WTC11 (cell line): ENCODE measurements around the gene ATP13A4.

Source experiments
- ATF2 ChIP-seq: sonication (generic); formaldehyde crosslinking; IDR thresholded peaks from 2 replicates; pipeline ENCODE4 v1.8.1; 2022; ENCODE audit warnings: low read depth, missing genetic modification reagents, borderline replicate concordance
- ATF3 ChIP-seq: sonication (generic); formaldehyde crosslinking; conservative IDR thresholded peaks from 2 replicates; pipeline ENCODE4 v1.8.1; 2022; ENCODE audit warnings: mild to moderate bottlenecking, missing genetic modification reagents
- CTCF ChIP-seq: fragments of 200-600 bp; IDR thresholded peaks from 2 replicates; pipeline ENCODE4 v1.8.0; 2022; ENCODE audit warnings: antibody characterized with exemption
- E2F1 ChIP-seq: sonication (generic); formaldehyde crosslinking; IDR thresholded peaks from 2 replicates; pipeline ENCODE4 v1.8.0; 2022; ENCODE audit warnings: mild to moderate bottlenecking, missing genetic modification reagents
- ELF4 ChIP-seq: sonication (generic); formaldehyde crosslinking; IDR thresholded peaks from 2 replicates; pipeline ENCODE4 v1.8.1; 2022; ENCODE audit warnings: low read depth, mild to moderate bottlenecking, moderate library complexity, missing genetic modification reagents
- ESRRA ChIP-seq: sonication (generic); formaldehyde crosslinking; IDR thresholded peaks from 2 replicates; pipeline ENCODE4 v1.8.1; 2022; ENCODE audit warnings: mild to moderate bottlenecking, missing genetic modification reagents, borderline replicate concordance
- JAZF1 ChIP-seq: fragments of 250-450 bp; sonication (Bioruptor Pico); IDR thresholded peaks from 2 replicates; pipeline ENCODE4 v1.9.0; 2021; ENCODE audit warnings: moderate library complexity, mild to moderate bottlenecking, inconsistent platforms
- MYBL2 ChIP-seq: sonication (generic); formaldehyde crosslinking; IDR thresholded peaks from 2 replicates; pipeline ENCODE4 v1.8.1; 2023; ENCODE audit warnings: mild to moderate bottlenecking, moderate library complexity, missing genetic modification reagents
- NFE2L1 ChIP-seq: sonication (generic); formaldehyde crosslinking; IDR thresholded peaks from 2 replicates; pipeline ENCODE4 v1.8.1; 2023; ENCODE audit warnings: missing genetic modification reagents
- PRDM15 ChIP-seq: sonication (generic); formaldehyde crosslinking; IDR thresholded peaks from 2 replicates; pipeline ENCODE4 v1.8.0; 2022; ENCODE audit warnings: missing genetic modification reagents
- ZNF423 ChIP-seq: fragments of 250-450 bp; sonication (Bioruptor Pico); IDR thresholded peaks from 2 replicates; pipeline ENCODE4 v2.1.2; 2022; ENCODE audit warnings: mild to moderate bottlenecking, moderate library complexity

- TF ChIP-seq E2F1 (CRISPR knock-in tag) (no peak), CTCF (no peak), ELF4 (CRISPR knock-in tag) (no peak), ATF2 (CRISPR knock-in tag) (no peak), ZNF423 (CRISPR knock-in tag) (no peak), JAZF1 (CRISPR knock-in tag) (no peak), NFE2L1 (CRISPR knock-in tag) (no peak), ATF3 (no peak), MYBL2 (CRISPR knock-in tag) (no peak), PRDM15 (CRISPR knock-in tag) (no peak), ESRRA (no peak)
These were observed 197.4 kb downstream of the ATP13A4 start for GRCh38 chr3:193357291-193357690.
